ENCODE results near the gene TGFA. TPM values are rescaled to one million over a fixed set of nuclear protein-coding genes. Genes with fewer than 3 reads are reported as not detected.

The TGFA gene
- total RNA-seq, 1 experiment from 2014 or later: 50.1 TPM

DNA sequence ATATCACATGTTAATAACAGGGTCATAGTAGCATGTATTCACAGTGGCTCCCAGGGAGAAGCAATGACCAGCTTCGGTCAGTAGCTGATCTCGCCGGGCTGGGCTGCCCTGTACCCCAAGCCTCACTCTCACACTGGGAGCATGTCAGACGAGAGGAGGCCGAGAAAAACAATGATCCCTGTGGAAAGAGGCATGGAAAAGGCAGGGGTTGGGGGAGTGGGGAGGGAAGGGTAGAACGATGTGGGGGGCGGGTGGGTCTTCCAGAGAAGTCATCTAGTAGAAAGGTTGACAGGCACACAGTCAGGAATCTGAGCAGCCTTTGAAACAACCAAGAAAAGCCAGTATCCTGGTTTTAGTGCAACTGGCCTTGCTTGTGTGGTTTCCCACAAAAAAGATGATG is 25.4 kb downstream of the TGFA start:
- TF ChIP-seq MAX (IDR thresholded peaks at IDR 0.05): no peak
- H3K4me2 ChIP-seq (ENCODE audit: low read length): no peak overlapping the region
- no peak overlapping the region for H3K27ac ChIP-seq (ENCODE audit: low read depth, low read length)
- no peaks in the 10 kb centered on the region for H3K27me3 ChIP-seq (ENCODE audit: insufficient read depth, low read length)
- no peak for ATAC-seq
- H3K79me2 ChIP-seq (ENCODE audit: insufficient read depth, low read length): peaks cover 89% of the 10 kb centered on the region
- DNase-seq (ENCODE audit: low read depth, low spot score): no peak
- H3K4me1 ChIP-seq (ENCODE audit: control insufficient read depth in 1 of 2, insufficient read depth in 2 of 2, low read length in 2 of 2): peaks cover 40 to 85% of the 10 kb centered on the region in 2 experiments
- intact Hi-C loops (cut with micrococcal nuclease): no loop called here
- no peaks in the 10 kb centered on the region for H3K9me3 ChIP-seq (ENCODE audit: control insufficient read depth in 1 of 2, insufficient read depth in 1 of 2, low read depth in 1 of 2, low read length in 2 of 2)
- ChIA-PET POLR2A (no interaction called here), CTCF (interaction anchor here (0.7 kb wide), 1 partner anchor 224 kb away, joined by 3 read pairs; no protein-coding TSS in a partner anchor), RAD21 (ENCODE audit: low non-redundant PET in 1 of 2, low total read pairs in 2 of 2, uncharacterized antibody in 2 of 2, unreplicated experiment in 2 of 2) (no interaction called here)
- H4K20me1 ChIP-seq (ENCODE audit: insufficient read depth): no peaks in the 10 kb centered on the region
- no peaks in the 10 kb centered on the region for H3K36me3 ChIP-seq (ENCODE audit: control insufficient read depth in 1 of 2, insufficient read depth in 2 of 2, low read length in 2 of 2)
- H3K9me2 ChIP-seq (ENCODE audit: insufficient read depth): no peaks in the 10 kb centered on the region
- no TSS peak for BruUV-seq (replicated peaks)
- H3K9ac ChIP-seq (ENCODE audit: low read length): no peak overlapping the region
- H3K4me3 ChIP-seq (replicated peaks in 1 of 2; ENCODE audit: low read depth in 1 of 2, low read length in 2 of 2): no peak overlapping the region
- no peak overlapping the region for H2AFZ ChIP-seq (ENCODE audit: low read depth, low read length, poor library complexity, severe bottlenecking)

DNA sequence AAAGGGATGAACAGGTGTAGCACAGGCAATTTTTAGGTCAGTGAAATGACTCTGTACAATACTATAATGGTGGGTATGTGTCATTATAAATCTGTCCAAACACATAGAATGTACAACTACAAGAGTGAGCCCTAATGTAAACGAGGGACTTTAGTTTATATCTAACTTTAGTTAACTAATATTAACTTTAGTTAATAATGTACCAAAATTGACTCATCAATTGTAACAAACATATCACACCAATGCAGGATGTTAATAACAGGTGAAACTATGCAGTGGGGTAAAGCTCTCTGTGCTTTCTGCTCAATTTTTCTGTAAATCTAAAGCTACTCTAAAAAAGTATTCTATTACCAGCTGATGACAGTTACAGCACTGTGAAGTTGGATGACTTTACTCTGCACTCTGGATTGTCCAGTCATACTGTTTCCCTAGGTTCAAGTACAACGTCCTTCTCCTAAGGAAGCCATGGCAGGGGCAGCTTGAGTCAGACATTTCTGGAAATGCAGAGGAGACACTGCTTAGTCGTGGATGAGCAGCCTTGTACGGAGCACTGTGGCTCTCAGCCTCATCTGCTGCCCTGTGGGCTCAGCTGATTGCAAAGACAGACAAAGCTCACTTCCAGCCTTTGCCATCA is 26.1 kb downstream of the TGFA start:
- CTCF ChIA-PET: interaction anchor here (0.7 kb wide), 1 partner anchor 223 kb away, joined by 3 read pairs; no protein-coding TSS in a partner anchor
- no peak overlapping the region; the same call in 1 of the 2 replicates for H3K4me2 ChIP-seq (ENCODE audit: low read length)

More for the DNA sequence above, 26.1 kb downstream of the TGFA start:
- Histone ChIP-seq H3K36me3 (ENCODE audit: control insufficient read depth in 1 of 2, insufficient read depth in 2 of 2, low read length in 2 of 2) (no peaks in the 10 kb centered on the region), H3K9me3 (ENCODE audit: control insufficient read depth in 1 of 2, insufficient read depth in 1 of 2, low read depth in 1 of 2, low read length in 2 of 2) (no peaks in the 10 kb centered on the region), H3K9me2 (ENCODE audit: insufficient read depth) (no peaks in the 10 kb centered on the region), H3K4me3 (replicated peaks in 1 of 2; ENCODE audit: low read depth in 1 of 2, low read length in 2 of 2) (no peak overlapping the region), H3K27ac (ENCODE audit: low read depth, low read length) (no peak overlapping the region), H3K27me3 (ENCODE audit: insufficient read depth, low read length) (no peaks in the 10 kb centered on the region), H3K9ac (ENCODE audit: low read length) (no peak overlapping the region), H3K4me1 (ENCODE audit: control insufficient read depth in 1 of 2, insufficient read depth in 2 of 2, low read length in 2 of 2) (peaks cover 41 to 87% of the 10 kb centered on the region in 2 experiments), H2AFZ (ENCODE audit: low read depth, low read length, poor library complexity, severe bottlenecking) (no peak overlapping the region), H4K20me1 (ENCODE audit: insufficient read depth) (no peaks in the 10 kb centered on the region), H3K79me2 (ENCODE audit: insufficient read depth, low read length) (peaks cover 92% of the 10 kb centered on the region)
- ATAC-seq: no peak
- intact Hi-C loops (cut with micrococcal nuclease): no loop called here
- ChIA-PET POLR2A (no interaction called here), RAD21 (ENCODE audit: low non-redundant PET in 1 of 2, low total read pairs in 2 of 2, uncharacterized antibody in 2 of 2, unreplicated experiment in 2 of 2) (no interaction called here)
- no peak for DNase-seq (ENCODE audit: low read depth, low spot score)
- TF ChIP-seq ELF1 (IDR thresholded peaks at IDR 0.05; ENCODE audit: borderline replicate concordance, low read depth): no peak
- no peak for TF ChIP-seq ZBTB33 (IDR thresholded peaks at IDR 0.05; ENCODE audit: extremely low read depth, insufficient replicate concordance, low read length)
- no peak for TF ChIP-seq CEBPB (IDR thresholded peaks at IDR 0.05; ENCODE audit: low read depth)
- TF ChIP-seq RAD21 (IDR thresholded peaks at IDR 0.05; ENCODE audit: low read depth): no peak
- BruUV-seq (replicated peaks): no TSS peak

All from HCT116 (cell line).